NCI-H2196 treated with DMSO at 0.1 percent for 48 hours (cell line): Measurements from ENCODE around the gene FUBP1.
"Not testable (repeated sequence)": the region's sequence is repeated elsewhere in the genome, so short reads cannot be mapped to it uniquely, and the experiment has no call there.

Experiments used
- DNase-seq: peaks from one replicate; lab custom pipeline; 2025; ENCODE audit not compliant: unreplicated experiment; lab: John Stamatoyannopoulos, UW

FUBP1 gene

GRCh38 chr1:77990629-77991204 lies 11.8 kb upstream of the FUBP1 start:
- DNase-seq: no peak

- DNase-seq: no peak
These were observed 10.9 kb upstream of the FUBP1 start for GRCh38 chr1:77989744-77990143.

DNA sequence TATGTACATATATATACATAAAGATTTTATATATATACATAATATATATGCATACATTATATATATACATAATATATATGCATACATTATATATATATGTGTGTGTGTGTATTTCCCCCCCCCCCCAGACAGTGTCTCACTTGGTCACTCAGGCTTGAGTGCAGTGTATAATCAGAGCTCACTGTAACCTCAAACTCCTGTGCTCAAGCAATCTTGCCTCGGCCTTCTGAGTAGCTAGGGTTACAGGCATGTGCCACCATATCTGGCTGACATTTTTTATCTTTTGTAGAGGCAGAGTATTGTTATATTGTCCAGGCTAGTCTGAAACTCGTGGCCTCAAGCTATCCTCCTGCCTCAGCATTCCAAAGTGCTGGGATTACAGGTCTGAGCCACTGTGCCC lies 9.0 kb upstream of the FUBP1 start:
- no peak for DNase-seq

DNA sequence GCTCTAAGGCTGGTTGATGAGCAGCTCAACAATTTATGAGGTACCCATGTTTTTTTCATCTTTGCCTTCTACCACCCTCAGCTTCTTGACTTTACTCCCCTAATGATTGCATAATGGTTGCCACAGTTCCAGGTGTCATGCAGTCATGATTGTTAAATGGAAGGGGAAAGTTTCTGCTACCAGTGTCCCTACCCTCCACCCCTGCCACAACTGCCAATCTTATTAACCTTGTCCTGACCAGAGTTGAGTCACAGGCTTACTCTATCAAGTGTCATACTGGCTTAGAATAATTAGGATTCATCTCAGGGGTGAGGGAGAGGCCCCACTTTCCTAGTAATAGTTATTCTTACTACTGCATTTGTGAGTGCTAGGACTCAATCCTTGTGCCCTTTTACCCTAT lies 7.9 kb upstream of the FUBP1 start:
- DNase-seq: no peak

GRCh38 chr1:77984629-77985028 lies 5.8 kb upstream of the FUBP1 start:
- DNase-seq: no peak

DNA sequence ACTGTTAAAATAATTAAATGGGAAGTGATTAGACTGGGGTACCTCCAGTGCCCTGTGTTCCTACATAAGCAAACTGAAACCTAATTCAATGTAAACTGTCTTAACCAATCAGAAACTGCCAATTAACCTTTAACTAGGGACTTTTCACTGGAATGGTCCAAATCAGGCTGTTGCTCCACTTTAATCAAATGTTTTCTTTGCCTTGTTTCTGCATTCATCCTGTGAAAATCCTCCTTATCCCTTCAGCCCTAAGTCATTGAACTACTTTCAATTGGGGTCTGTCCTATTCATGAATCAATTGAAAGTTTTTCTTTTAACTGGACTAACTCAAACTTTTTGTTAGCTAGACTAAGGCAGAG lies 5.1 kb upstream of the FUBP1 start:
- DNase-seq: no peak

DNA sequence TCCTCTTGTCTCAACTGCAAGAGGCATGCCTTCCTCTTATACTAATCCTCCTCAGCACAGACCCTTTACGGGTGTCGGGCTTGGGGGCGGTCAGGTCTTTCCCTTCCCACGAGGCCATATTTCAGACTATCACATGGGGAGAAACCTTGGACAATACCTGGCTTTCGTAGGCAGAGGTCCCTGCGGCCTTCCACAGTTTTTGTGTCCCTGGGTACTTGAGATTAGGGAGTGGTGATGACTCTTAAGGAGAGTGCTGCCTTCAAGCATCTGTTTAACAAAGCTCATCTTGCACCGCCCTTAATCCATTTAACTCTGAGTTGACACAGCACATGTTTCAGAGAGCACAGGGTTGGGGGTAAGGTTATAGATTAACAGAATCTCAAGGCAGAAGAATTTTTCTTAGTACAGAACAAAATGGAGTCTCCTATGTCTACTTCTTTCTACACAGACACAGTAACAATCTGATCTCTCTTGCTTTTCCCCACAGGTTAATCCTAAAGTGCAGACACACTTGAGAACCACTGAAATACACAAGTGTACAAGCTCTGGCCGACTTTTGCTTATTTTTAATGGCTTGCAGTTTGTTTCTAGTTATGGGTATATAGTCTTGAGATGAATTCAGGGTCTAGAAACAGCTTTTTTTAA lies 4.6 kb upstream of the FUBP1 start:
- not testable (repeated sequence) for DNase-seq

DNA sequence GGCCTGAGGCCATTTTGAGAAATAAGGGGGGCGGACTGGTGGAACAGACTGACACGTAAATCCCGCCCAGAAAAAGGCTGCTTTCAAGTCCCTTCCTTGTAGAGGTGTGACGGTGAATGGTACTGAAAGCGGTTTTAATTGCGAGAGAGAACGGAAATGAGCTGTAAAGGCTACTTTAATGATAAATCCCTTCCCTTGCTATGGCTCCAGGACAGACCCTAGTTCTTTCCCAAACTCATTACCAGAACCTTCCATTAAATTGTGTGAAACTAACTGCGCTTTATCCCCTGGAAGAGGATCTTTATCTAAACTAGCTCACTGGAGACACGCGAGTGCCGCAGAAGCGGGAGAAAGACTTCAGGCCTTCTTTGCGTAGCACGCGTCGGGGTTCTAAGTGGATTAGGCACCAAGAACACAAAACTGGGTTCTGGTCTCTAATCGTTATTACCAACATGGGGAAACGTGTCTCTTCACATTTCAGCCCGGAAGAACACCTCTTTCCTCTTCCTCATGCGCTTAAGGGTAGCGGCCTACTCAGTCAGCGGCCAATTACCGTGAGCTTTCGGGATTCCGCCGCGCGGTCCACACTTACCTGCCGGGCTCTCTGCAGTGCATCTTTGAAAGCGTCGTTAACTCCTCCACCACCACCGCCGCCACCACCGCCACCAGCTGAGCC lies 441 bp downstream of the FUBP1 start:
- DNase-seq: peak; percentile 77

GRCh38 chr1:77977989-77978292 lies 931 bp downstream of the FUBP1 start:
- DNase-seq: no peak

DNA sequence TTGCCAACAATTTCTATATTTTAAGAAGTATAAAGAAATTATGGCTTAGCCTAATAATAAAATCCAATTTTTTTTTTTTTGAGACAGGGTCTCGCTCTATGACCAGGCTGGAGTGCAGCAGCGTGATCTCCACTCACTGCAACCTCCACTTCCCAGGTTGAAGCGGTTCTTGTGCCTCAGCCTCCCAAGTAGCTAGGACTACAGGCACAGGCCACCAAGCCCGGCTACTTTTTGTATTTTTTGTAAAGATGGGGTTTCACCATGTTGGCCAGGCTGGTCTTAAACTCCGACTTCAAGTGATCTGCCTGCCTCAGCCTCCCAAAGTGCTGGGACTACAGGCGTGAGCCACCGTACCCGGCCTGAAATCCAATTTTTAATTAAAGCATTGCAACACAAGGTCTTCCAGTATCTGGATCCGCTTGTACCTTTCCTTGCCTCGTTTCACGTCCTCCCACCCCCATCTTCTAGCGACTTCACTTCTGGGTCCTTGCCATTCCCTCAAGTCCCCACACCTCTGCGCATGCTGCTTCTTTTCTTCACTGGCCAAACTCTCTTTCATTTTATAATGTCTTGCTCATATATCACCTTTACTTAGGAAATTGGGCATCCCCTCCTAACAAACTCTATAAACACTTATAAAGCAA lies 2.3 kb downstream of the FUBP1 start:
- no peak for DNase-seq

DNA sequence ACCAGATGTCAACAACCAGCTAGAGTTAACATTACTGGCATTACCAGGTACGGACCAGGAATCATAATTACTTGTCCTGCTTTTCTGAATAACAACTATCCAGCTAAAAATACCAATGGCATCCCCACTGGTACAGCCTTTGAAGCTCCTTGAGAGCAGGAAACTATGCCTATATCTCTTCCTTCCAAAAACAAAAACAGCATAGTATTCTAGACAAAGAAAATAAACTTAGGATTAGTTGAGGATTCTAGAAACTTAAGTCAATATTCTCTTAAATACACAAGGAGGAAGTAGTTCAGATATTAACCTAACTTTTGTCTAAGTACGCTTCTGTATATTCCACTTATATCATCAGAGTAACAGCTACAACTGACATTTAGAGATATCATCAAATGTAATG lies 3.0 kb downstream of the FUBP1 start:
- DNase-seq: no peak

DNA sequence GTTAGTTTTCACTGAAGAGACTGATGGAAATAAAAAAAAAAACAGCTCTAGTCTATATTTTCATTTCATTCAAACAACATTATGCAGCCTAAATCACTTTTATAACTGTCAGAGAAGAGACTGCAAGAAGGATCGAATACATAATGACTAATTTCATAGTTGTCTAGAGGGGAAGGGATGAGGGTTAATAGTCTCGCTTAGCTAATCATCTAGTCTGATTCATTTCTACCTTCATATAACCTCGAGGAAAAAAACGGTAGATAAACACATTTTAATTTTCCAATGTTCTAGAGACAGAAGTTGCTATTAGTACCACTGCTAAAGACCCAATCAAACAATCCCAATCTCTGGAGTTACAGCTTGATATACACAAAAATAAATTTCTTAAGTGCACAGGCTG lies 3.5 kb downstream of the FUBP1 start:
- no peak for DNase-seq

DNA sequence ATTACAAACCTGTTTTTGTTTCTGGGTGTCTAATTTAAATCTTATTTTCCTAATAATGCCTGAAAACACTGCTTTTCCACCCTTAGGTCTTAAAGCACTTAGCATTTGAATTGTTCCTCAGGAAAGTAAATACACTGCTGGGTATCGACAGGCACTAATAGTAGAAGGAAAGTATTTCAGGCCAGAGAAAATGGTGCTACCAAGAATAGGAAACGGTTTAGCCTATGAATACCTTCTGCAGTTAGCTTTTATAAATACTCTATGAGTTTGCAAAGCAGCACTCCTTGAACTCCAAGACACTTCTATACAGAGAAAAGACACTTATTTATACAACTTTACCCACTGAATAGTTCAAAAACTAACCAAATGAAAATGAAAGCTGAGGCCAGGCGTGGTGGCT lies 6.8 kb downstream of the FUBP1 start:
- DNase-seq: no peak

DNA sequence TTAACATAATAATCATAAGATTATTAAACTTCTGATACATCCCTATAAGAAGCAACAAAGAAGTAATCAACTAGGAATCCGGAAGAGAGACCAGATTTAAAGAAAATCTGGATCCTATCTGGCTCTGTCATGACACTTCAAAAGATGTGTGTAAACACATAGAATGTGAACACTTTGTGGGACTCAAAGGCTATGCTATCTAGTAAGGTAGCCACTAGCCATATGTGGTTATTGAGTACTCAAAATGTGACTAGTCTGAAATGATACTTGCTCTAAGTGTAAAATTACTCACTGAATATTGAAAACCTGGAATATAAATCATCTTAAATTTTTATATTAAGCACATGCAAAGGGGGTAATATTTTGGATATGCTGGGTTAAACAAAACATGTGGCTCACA lies 8.7 kb downstream of the FUBP1 start:
- DNase-seq: no peak

- DNase-seq: no peak
These were observed 12.6 kb downstream of the FUBP1 start for GRCh38 chr1:77966291-77966690.

DNA sequence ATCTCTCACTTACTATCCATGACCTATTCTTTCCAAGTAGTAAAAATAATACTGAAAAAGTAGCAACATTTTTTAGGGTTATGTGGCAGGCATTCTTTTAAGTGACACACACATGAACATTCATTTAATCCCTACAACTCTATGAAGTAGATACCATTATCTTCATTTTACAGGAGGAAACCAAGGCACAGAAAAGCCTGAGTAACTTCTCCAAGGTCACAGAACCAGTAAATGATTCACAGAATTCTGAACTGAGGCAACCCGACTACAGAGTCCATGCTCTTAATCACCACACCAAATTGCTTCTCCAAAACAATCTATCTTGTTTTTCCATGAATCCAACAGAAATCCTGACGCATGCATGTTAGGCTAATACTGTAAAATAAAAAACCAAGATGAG lies 17.5 kb downstream of the FUBP1 start:
- no peak for DNase-seq

DNA sequence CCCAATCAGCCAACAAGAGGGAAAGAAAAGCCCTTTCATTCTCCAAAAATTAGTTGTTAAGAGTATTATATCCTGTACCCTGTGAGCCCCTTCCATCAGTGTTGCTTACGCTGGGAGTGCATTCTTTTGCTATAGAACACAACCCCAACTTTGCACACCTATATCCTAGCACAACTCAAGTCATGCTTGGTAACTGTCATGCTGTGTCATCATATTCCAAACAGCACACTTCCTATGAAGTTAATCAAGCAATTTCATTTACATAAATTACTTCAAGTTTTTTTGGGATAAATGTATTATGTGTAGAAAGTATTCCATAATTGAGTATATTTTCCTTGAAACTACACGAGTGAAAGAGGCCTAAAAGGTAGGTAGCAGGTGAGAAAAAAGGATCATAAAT lies 20.0 kb downstream of the FUBP1 start:
- no peak for DNase-seq

- DNase-seq: no peak
These were observed 20.5 kb downstream of the FUBP1 start for GRCh38 chr1:77958391-77958790.

DNA sequence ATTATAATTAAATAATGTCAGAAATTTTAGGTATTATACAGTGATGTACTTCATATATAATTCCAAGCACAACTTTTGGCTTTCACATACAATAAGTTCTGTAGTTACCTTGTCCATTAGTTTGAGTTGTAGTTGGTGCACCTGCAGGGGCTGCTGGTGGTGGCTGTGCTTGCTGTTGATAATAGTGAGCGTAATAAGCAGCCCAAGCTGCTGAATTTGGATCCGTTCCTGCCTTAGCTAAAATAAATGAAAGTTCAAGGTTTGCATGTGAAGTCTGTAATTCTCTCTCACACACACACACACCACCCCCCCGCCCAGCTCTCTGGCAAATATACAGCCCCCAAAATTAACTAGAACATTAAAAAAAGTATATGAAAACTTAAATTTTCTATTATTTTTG lies 22.4 kb downstream of the FUBP1 start:
- no peak for DNase-seq

- no peak for DNase-seq
These were observed 23.2 kb downstream of the FUBP1 start for GRCh38 chr1:77955709-77956108.

GRCh38 chr1:77954521-77954920 lies 24.4 kb downstream of the FUBP1 start:
- no peak for DNase-seq

DNA sequence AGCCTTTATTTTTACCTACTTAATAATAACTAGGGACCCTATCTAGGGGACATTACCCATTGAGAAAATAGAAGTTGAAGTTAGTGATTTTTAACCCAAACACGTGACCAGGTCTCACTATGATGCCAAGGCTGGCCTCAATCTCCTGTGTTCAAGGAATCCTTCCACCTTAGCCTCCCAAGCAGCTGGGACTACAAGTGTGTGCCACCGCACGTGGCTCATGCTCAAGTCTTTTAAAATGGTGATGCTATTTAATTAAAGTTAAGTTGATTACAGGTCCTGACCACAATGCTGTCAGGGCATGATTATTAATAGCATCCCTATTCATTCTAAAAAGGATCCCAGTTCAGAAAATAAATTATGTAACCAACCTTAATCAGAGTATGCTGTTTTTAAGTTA lies 25.0 kb downstream of the FUBP1 start:
- no peak for DNase-seq

- no peak for DNase-seq
These were observed 27.5 kb downstream of the FUBP1 start for GRCh38 chr1:77951328-77951727.
